SK-N-SH treated with all-trans-retinoic acid at 6 μM for 48 hours (cell line): ENCODE data around the gene EMX2.

Experiments
- ARNTL ChIP-seq: fragments of 450-650 bp; formaldehyde crosslinking; IDR thresholded peaks from 2 replicates; pipeline ENCODE4 v1.5.0; 2020; ENCODE audit warnings: low read depth, mild to moderate bottlenecking, moderate library complexity, borderline replicate concordance
- CREB5 ChIP-seq: fragments of 250-450 bp; sonication (Bioruptor Pico); IDR thresholded peaks from 2 replicates; pipeline ENCODE4 v1.5.1; 2020; ENCODE audit warnings: low read depth, mild to moderate bottlenecking, moderate library complexity
- GLIS3 ChIP-seq: fragments of 250-450 bp; sonication (Bioruptor Pico); IDR thresholded peaks from 2 replicates; pipeline ENCODE4 v1.5.0; 2020; ENCODE audit warnings: mild to moderate bottlenecking, moderate library complexity
- PATZ1 ChIP-seq: fragments of 250-450 bp; sonication (Bioruptor Pico); IDR thresholded peaks from 2 replicates; pipeline ENCODE4 v1.8.0; 2020; ENCODE audit warnings: mild to moderate bottlenecking, moderate library complexity, borderline replicate concordance
- POU6F1 ChIP-seq: fragments of 250-450 bp; sonication (Bioruptor Pico); IDR thresholded peaks from 2 replicates; pipeline ENCODE4 v1.8.0; 2021; ENCODE audit warnings: low read depth, mild to moderate bottlenecking, moderate library complexity, borderline replicate concordance
- PPARA ChIP-seq: fragments of 250-450 bp; sonication (Bioruptor Pico); IDR thresholded peaks from 2 replicates; pipeline ENCODE4 v1.5.0; 2020; ENCODE audit warnings: mild to moderate bottlenecking, borderline replicate concordance
- RARB ChIP-seq: fragments of 250-450 bp; sonication (Bioruptor Pico); IDR thresholded peaks from 2 replicates; pipeline ENCODE4 v1.8.0; 2021; ENCODE audit warnings: mild to moderate bottlenecking, moderate library complexity
- TCF4 ChIP-seq: fragments of 250-450 bp; sonication (Bioruptor Pico); IDR thresholded peaks from 2 replicates; pipeline ENCODE4 v1.8.0; 2021; ENCODE audit warnings: mild to moderate bottlenecking, moderate library complexity, borderline replicate concordance
- TOX ChIP-seq: fragments of 250-450 bp; sonication (Bioruptor Pico); IDR thresholded peaks from 2 replicates; pipeline ENCODE4 v1.8.0; 2021; ENCODE audit warnings: mild to moderate bottlenecking, moderate library complexity, borderline replicate concordance
- ZC3H10 ChIP-seq: fragments of 250-450 bp; sonication (Bioruptor Pico); IDR thresholded peaks from 2 replicates; pipeline ENCODE4 v1.5.1; 2021; ENCODE audit warnings: mild to moderate bottlenecking, moderate library complexity
- ZFP3 ChIP-seq: fragments of 250-450 bp; sonication (Bioruptor Pico); IDR thresholded peaks from 2 replicates; pipeline ENCODE4 v1.5.0; 2020; ENCODE audit warnings: mild to moderate bottlenecking, moderate library complexity
- ZFP30 ChIP-seq: fragments of 450-650 bp; formaldehyde crosslinking; IDR thresholded peaks from 2 replicates; pipeline ENCODE4 v1.5.0; 2022; ENCODE audit warnings: mild to moderate bottlenecking, moderate library complexity
- ZNF8 ChIP-seq: fragments of 450-650 bp; formaldehyde crosslinking; IDR thresholded peaks from 2 replicates; pipeline ENCODE4 v1.5.0; 2020; ENCODE audit warnings: mild to moderate bottlenecking, moderate library complexity

GRCh38 chr10:117594722-117595121 lies 52.2 kb downstream of the EMX2 start:
- TF ChIP-seq POU6F1 (CRISPR knock-in tag) = no peak
- no peak for TF ChIP-seq TOX (CRISPR knock-in tag)
- TF ChIP-seq ZFP30 (CRISPR knock-in tag) = no peak
- TF ChIP-seq PATZ1 = no peak
- TF ChIP-seq PPARA (CRISPR knock-in tag) = no peak
- TF ChIP-seq CREB5 (CRISPR knock-in tag) = no peak
- no peak for TF ChIP-seq ARNTL (CRISPR knock-in tag)
- no peak for TF ChIP-seq TCF4 (CRISPR knock-in tag)
- TF ChIP-seq RARB (CRISPR knock-in tag) = no peak
- TF ChIP-seq ZFP3 (CRISPR knock-in tag) = no peak
- no peak for TF ChIP-seq ZC3H10 (CRISPR knock-in tag)
- no peak for TF ChIP-seq ZNF8
- no peak for TF ChIP-seq GLIS3 (CRISPR knock-in tag)
